ENCODE measurements around the gene BMPER.

Gene BMPER

DNA sequence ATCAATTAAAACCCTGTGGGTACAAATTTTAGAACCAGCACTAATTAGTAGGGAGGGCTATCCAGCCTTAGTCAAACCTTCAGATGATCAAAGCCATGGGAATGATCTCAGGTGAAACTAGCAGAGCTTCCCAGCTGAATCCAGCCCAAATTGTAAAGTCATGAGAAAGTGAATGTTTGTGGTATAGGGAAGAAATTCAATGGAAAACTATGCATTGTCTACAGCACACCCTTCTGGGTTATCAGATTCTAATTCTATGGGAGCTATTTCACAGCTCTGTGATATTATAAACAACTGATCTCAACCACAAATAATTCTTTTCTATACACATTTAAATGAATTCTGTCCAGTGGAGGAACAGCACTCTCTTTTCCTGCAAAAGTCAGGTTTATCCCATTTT, 24.6 kb upstream of the BMPER start:
- Histone ChIP-seq H3K36me3 (ENCODE audit: control insufficient read depth, insufficient read depth, low read length) (no peaks in the 10 kb centered on the region), H3K4me1 (ENCODE audit: control insufficient read depth, insufficient read depth, low read length) (no peaks in the 10 kb centered on the region), H3K9me3 (ENCODE audit: control insufficient read depth, low read length) (no peaks in the 10 kb centered on the region), H3K4me3 (ENCODE audit: low read length) (no peak overlapping the region), H3K9ac (ENCODE audit: low read length) (no peak overlapping the region), H3K27me3 (ENCODE audit: control insufficient read depth, insufficient read depth, low read length) (no peaks in the 10 kb centered on the region)

GRCh38 chr7:33881316-33881715, 24.0 kb upstream of the BMPER start:
- no peaks in the 10 kb centered on the region for H3K27me3 ChIP-seq (ENCODE audit: control insufficient read depth, insufficient read depth, low read length)

GRCh38 chr7:33882040-33882837, 23.1 kb upstream of the BMPER start:
- H3K4me1 ChIP-seq (ENCODE audit: control insufficient read depth, insufficient read depth, low read length) = no peaks in the 10 kb centered on the region
- H3K36me3 ChIP-seq (ENCODE audit: control insufficient read depth, insufficient read depth, low read length) = no peaks in the 10 kb centered on the region
- no peak overlapping the region for H3K4me3 ChIP-seq (ENCODE audit: low read length)
- H3K27me3 ChIP-seq (ENCODE audit: control insufficient read depth, insufficient read depth, low read length) = no peaks in the 10 kb centered on the region
- H3K9me3 ChIP-seq (ENCODE audit: control insufficient read depth, low read length) = no peaks in the 10 kb centered on the region
- H3K9ac ChIP-seq (ENCODE audit: low read length) = no peak overlapping the region

More at GRCh38 chr7:33881316-33881715, 24.0 kb upstream of the BMPER start:
- Histone ChIP-seq H3K4me1 (ENCODE audit: control insufficient read depth, insufficient read depth, low read length) (no peaks in the 10 kb centered on the region), H3K36me3 (ENCODE audit: control insufficient read depth, insufficient read depth, low read length) (no peaks in the 10 kb centered on the region), H3K9me3 (ENCODE audit: control insufficient read depth, low read length) (no peaks in the 10 kb centered on the region), H3K9ac (ENCODE audit: low read length) (no peak overlapping the region), H3K4me3 (ENCODE audit: low read length) (no peak overlapping the region)

- Histone ChIP-seq H3K36me3 (ENCODE audit: control insufficient read depth, insufficient read depth, low read length) (no peaks in the 10 kb centered on the region), H3K4me3 (ENCODE audit: low read length) (no peak overlapping the region), H3K9me3 (ENCODE audit: control insufficient read depth, low read length) (no peaks in the 10 kb centered on the region), H3K4me1 (ENCODE audit: control insufficient read depth, insufficient read depth, low read length) (no peaks in the 10 kb centered on the region), H3K27me3 (ENCODE audit: control insufficient read depth, insufficient read depth, low read length) (no peaks in the 10 kb centered on the region), H3K9ac (ENCODE audit: low read length) (no peak overlapping the region)
These were observed 22.2 kb upstream of the BMPER start for GRCh38 chr7:33882950-33883670.

DNA sequence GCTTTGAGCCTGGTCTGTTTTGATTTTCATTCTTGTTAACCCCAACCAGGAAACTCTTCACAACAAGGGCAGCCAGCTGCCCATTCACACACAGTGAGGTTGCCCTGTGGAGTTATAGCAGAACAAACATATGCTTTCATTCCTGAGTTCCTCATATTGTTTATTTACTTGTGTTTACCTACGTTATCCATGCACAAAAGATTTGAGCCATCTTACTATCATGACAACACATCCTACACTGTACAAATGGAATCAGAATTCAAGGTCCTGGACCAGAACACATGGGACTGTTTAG, 21.7 kb upstream of the BMPER start:
- Histone ChIP-seq H3K4me3 (ENCODE audit: low read length) (no peak overlapping the region), H3K9ac (ENCODE audit: low read length) (no peak overlapping the region), H3K36me3 (ENCODE audit: control insufficient read depth, insufficient read depth, low read length) (no peaks in the 10 kb centered on the region), H3K9me3 (ENCODE audit: control insufficient read depth, low read length) (no peaks in the 10 kb centered on the region), H3K27me3 (ENCODE audit: control insufficient read depth, insufficient read depth, low read length) (no peaks in the 10 kb centered on the region), H3K4me1 (ENCODE audit: control insufficient read depth, insufficient read depth, low read length) (no peaks in the 10 kb centered on the region)

DNA sequence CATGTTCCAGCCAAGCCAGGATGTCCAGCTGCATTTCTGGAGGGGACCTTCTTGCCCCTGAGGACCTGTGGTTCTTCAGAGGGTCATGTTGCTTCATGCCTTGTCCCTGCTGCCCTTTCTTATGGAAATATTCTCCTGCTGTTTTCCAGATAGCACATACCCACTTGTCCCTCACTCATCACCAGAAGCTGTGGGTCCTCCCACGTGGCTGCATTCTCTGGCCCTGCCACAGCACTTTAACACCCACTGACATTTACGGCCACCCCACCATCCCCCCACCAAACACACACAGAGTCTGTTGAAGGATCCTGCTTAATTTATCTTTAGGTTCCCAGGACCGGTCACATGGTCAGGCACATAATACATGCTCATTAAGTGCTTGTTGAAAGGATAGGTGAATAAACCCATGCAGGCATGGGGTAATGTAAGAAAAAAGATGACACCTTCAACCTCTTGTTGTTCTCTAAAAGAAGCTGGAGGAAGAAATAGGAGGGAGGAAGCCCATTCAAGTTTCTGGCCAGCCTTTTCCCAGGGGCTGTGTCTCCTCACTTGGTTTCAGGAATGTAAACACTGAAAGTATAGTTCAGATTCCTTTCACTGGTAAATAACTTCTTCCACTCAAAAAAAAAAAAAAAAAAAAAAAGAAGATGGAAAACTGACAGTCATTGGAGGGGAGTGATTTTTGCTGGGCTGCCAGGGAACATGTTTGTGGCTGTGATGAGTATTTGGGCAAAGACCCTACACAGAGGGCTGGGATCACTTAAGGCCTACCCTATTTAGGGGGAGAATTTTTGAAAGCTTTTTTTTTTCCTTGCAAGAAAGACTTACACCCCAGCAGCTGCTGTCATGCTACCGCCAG, 19.8 kb upstream of the BMPER start:
- no peak overlapping the region for H3K4me3 ChIP-seq (ENCODE audit: low read length)
- H3K4me1 ChIP-seq (ENCODE audit: control insufficient read depth, insufficient read depth, low read length) = no peaks in the 10 kb centered on the region
- no peaks in the 10 kb centered on the region for H3K9me3 ChIP-seq (ENCODE audit: control insufficient read depth, low read length)
- H3K27me3 ChIP-seq (ENCODE audit: control insufficient read depth, insufficient read depth, low read length) = no peaks in the 10 kb centered on the region
- H3K36me3 ChIP-seq (ENCODE audit: control insufficient read depth, insufficient read depth, low read length) = no peaks in the 10 kb centered on the region
- H3K9ac ChIP-seq (ENCODE audit: low read length) = no peak overlapping the region

- H3K4me1 ChIP-seq (ENCODE audit: control insufficient read depth, insufficient read depth, low read length) = no peaks in the 10 kb centered on the region
- no peaks in the 10 kb centered on the region for H3K9me3 ChIP-seq (ENCODE audit: control insufficient read depth, low read length)
- no peaks in the 10 kb centered on the region for H3K27me3 ChIP-seq (ENCODE audit: control insufficient read depth, insufficient read depth, low read length)
- H3K36me3 ChIP-seq (ENCODE audit: control insufficient read depth, insufficient read depth, low read length) = no peaks in the 10 kb centered on the region
- H3K9ac ChIP-seq (ENCODE audit: low read length) = no peak overlapping the region
- H3K4me3 ChIP-seq (ENCODE audit: low read length) = no peak overlapping the region
These were observed 19.2 kb upstream of the BMPER start for GRCh38 chr7:33886149-33886623.

GRCh38 chr7:33887266-33887975, 17.9 kb upstream of the BMPER start:
- no peak overlapping the region for H3K4me3 ChIP-seq (ENCODE audit: low read length)
- H3K36me3 ChIP-seq (ENCODE audit: control insufficient read depth, insufficient read depth, low read length) = no peaks in the 10 kb centered on the region
- H3K4me1 ChIP-seq (ENCODE audit: control insufficient read depth, insufficient read depth, low read length) = no peaks in the 10 kb centered on the region
- H3K9me3 ChIP-seq (ENCODE audit: control insufficient read depth, low read length) = no peaks in the 10 kb centered on the region
- H3K27me3 ChIP-seq (ENCODE audit: control insufficient read depth, insufficient read depth, low read length) = no peaks in the 10 kb centered on the region
- no peak overlapping the region for H3K9ac ChIP-seq (ENCODE audit: low read length)

GRCh38 chr7:33888166-33888565, 17.2 kb upstream of the BMPER start:
- H3K4me1 ChIP-seq (ENCODE audit: control insufficient read depth, insufficient read depth, low read length) = no peaks in the 10 kb centered on the region
- H3K36me3 ChIP-seq (ENCODE audit: control insufficient read depth, insufficient read depth, low read length) = no peaks in the 10 kb centered on the region
- H3K27me3 ChIP-seq (ENCODE audit: control insufficient read depth, insufficient read depth, low read length) = no peaks in the 10 kb centered on the region
- no peak overlapping the region for H3K4me3 ChIP-seq (ENCODE audit: low read length)
- no peaks in the 10 kb centered on the region for H3K9me3 ChIP-seq (ENCODE audit: control insufficient read depth, low read length)
- no peak overlapping the region for H3K9ac ChIP-seq (ENCODE audit: low read length)

DNA sequence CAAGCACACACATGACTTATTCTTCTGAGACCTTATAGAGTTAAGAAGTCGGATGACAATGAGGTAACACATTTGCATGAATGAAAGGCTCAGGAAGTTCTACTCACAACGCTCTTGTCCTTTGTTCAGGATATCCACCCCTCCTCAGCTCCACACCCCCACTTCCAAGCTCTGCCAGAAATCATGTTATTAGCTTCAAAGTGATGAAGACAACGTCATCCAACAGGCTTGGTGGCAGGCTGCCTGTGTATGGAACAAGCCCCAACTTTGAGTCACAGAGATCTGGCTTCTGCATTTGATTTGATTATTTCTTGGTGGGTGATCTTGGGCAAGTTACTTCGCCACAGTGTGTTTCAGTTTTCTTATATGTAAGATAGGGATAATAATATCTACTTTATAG, 12.4 kb upstream of the BMPER start:
- H3K4me1 ChIP-seq (ENCODE audit: control insufficient read depth, insufficient read depth, low read length) = no peaks in the 10 kb centered on the region
- no peak overlapping the region for H3K4me3 ChIP-seq (ENCODE audit: low read length)
- no peaks in the 10 kb centered on the region for H3K9me3 ChIP-seq (ENCODE audit: control insufficient read depth, low read length)
- H3K9ac ChIP-seq (ENCODE audit: low read length) = no peak overlapping the region
- no peaks in the 10 kb centered on the region for H3K27me3 ChIP-seq (ENCODE audit: control insufficient read depth, insufficient read depth, low read length)
- H3K36me3 ChIP-seq (ENCODE audit: control insufficient read depth, insufficient read depth, low read length) = no peaks in the 10 kb centered on the region

- Histone ChIP-seq H3K27me3 (ENCODE audit: control insufficient read depth, insufficient read depth, low read length) (no peaks in the 10 kb centered on the region), H3K4me3 (ENCODE audit: low read length) (no peak overlapping the region), H3K9me3 (ENCODE audit: control insufficient read depth, low read length) (no peaks in the 10 kb centered on the region), H3K36me3 (ENCODE audit: control insufficient read depth, insufficient read depth, low read length) (no peaks in the 10 kb centered on the region), H3K4me1 (ENCODE audit: control insufficient read depth, insufficient read depth, low read length) (no peaks in the 10 kb centered on the region), H3K9ac (ENCODE audit: low read length) (no peak overlapping the region)
These were observed 12.0 kb upstream of the BMPER start for GRCh38 chr7:33893377-33893776.
